ENCODE results near the gene ATF3.

DNA sequence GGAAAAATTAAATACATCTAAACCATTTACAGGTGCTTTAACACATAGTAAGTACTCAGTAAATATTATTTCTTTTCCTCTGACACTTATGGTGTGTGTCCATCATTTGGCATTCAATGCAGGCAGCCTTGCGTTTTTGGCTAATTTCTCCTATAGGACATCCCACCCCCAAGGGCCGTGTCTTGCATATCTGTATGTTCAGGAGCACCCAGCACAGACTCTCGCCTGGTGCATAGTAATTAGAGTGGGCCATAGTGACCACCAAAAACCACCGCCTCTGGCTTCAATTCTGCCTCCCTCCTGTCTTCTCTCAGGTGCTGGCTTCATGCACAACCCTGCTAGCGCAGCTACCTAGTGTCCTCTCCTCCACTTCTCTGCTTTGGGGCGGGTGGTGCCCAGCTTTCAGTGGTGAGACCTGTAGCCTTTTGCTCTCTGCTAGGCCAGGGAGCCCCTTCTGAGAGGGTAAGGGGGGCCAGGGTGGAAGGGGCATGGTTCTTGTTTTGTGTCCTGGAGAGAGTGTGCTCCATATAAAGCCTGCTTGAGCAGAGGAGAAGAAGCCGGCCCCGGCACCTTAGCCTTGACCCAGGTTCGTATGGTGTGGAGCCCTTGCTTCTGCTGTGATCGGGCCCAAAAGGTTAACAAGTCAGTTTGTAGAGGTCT, 57.7 kb downstream of the ATF3 start:
- TF ChIP-seq, protein P1, sequence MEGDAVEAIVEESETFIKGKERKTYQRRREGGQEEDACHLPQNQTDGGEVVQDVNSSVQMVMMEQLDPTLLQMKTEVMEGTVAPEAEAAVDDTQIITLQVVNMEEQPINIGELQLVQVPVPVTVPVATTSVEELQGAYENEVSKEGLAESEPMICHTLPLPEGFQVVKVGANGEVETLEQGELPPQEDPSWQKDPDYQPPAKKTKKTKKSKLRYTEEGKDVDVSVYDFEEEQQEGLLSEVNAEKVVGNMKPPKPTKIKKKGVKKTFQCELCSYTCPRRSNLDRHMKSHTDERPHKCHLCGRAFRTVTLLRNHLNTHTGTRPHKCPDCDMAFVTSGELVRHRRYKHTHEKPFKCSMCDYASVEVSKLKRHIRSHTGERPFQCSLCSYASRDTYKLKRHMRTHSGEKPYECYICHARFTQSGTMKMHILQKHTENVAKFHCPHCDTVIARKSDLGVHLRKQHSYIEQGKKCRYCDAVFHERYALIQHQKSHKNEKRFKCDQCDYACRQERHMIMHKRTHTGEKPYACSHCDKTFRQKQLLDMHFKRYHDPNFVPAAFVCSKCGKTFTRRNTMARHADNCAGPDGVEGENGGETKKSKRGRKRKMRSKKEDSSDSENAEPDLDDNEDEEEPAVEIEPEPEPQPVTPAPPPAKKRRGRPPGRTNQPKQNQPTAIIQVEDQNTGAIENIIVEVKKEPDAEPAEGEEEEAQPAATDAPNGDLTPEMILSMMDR (tag by site-specific recombination; IDR thresholded peaks at IDR 0.05) = no peak
- TF ChIP-seq, protein P2, sequence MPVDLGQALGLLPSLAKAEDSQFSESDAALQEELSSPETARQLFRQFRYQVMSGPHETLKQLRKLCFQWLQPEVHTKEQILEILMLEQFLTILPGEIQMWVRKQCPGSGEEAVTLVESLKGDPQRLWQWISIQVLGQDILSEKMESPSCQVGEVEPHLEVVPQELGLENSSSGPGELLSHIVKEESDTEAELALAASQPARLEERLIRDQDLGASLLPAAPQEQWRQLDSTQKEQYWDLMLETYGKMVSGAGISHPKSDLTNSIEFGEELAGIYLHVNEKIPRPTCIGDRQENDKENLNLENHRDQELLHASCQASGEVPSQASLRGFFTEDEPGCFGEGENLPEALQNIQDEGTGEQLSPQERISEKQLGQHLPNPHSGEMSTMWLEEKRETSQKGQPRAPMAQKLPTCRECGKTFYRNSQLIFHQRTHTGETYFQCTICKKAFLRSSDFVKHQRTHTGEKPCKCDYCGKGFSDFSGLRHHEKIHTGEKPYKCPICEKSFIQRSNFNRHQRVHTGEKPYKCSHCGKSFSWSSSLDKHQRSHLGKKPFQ (tag by site-specific recombination; IDR thresholded peaks at IDR 0.05) = no peak
- TF ChIP-seq, protein P3, sequence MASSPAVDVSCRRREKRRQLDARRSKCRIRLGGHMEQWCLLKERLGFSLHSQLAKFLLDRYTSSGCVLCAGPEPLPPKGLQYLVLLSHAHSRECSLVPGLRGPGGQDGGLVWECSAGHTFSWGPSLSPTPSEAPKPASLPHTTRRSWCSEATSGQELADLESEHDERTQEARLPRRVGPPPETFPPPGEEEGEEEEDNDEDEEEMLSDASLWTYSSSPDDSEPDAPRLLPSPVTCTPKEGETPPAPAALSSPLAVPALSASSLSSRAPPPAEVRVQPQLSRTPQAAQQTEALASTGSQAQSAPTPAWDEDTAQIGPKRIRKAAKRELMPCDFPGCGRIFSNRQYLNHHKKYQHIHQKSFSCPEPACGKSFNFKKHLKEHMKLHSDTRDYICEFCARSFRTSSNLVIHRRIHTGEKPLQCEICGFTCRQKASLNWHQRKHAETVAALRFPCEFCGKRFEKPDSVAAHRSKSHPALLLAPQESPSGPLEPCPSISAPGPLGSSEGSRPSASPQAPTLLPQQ (tag by site-specific recombination; IDR thresholded peaks at IDR 0.05) = no peak
- no peak for TF ChIP-seq ZNF747 (tag by site-specific recombination; IDR thresholded peaks at IDR 0.05)
- TF ChIP-seq ZNF114 (tag by site-specific recombination; IDR thresholded peaks at IDR 0.05) = no peak
- TF ChIP-seq, protein P4, sequence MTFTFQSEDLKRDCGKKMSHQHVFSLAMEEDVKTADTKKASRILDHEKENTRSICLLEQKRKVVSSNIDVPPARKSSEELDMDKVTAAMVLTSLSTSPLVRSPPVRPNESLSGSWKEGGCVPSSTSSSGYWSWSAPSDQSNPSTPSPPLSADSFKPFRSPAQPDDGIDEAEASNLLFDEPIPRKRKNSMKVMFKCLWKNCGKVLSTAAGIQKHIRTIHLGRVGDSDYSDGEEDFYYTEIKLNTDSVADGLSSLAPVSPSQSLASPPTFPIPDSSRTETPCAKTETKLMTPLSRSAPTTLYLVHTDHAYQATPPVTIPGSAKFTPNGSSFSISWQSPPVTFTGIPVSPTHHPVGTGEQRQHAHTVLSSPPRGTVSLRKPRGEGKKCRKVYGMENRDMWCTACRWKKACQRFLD (tag by site-specific recombination; IDR thresholded peaks at IDR 0.05) = no peak
- no peak for TF ChIP-seq ELK4 (IDR thresholded peaks at IDR 0.05; ENCODE audit: borderline replicate concordance, low read depth, low read length)
- no peak for TF ChIP-seq ZNF658 (tag by site-specific recombination; IDR thresholded peaks at IDR 0.05)
- no peak for TF ChIP-seq ZNF610 (tag by site-specific recombination; IDR thresholded peaks at IDR 0.05; ENCODE audit: borderline replicate concordance)
- no peak for TF ChIP-seq KLF16 (tag by site-specific recombination; IDR thresholded peaks at IDR 0.05)
- no peak for TF ChIP-seq ZNF354C (tag by site-specific recombination; IDR thresholded peaks at IDR 0.05; ENCODE audit: borderline replicate concordance, low read depth)
- no peak for TF ChIP-seq ZNF140 (tag by site-specific recombination; IDR thresholded peaks at IDR 0.05)
- TF ChIP-seq ZNF274 (IDR thresholded peaks at IDR 0.05; ENCODE audit: low read length) = no peak
- TF ChIP-seq ZNF274 (tag by site-specific recombination; IDR thresholded peaks at IDR 0.05; ENCODE audit: borderline replicate concordance) = no peak

All from HEK293 (cell line).